Body of pancreas (tissue), 4 donors: ENCODE measurements around the gene MCM6.

Experiments used
- CTCF ChIP-seq, 7 experiments: fragments of 450-650 bp in 4 of 7; fragments of 200-600 bp in 3 of 7; sonication (generic) in 3 of 7; IDR thresholded peaks; one replicate each; pipeline ENCODE4 v1.5.1; 2016 to 2019; ENCODE audit warnings: antibody characterized with exemption in 7 of 7
- POLR2A ChIP-seq, 3 donors: fragments of 450-650 bp; IDR thresholded peaks; one replicate each; pipeline ENCODE4 v1.6.1; 2016; ENCODE audit warnings: antibody characterized with exemption in 3 of 3, mild to moderate bottlenecking in 2 of 3

- TF ChIP-seq POLR2A (IDR thresholded peaks at IDR 0.05) (no peak), CTCF (IDR thresholded peaks at IDR 0.05) (no peak)
Measured at GRCh38 chr2:135839713-135840112, 36.5 kb downstream of the MCM6 start.
